ENCODE measurements around the gene ASXL1. TPM values are rescaled to one million over a fixed set of nuclear protein-coding genes. Genes with fewer than 3 reads are reported as not detected.

ASXL1 gene
- total RNA-seq, 1 donor from 2014 or later: 133 TPM

DNA sequence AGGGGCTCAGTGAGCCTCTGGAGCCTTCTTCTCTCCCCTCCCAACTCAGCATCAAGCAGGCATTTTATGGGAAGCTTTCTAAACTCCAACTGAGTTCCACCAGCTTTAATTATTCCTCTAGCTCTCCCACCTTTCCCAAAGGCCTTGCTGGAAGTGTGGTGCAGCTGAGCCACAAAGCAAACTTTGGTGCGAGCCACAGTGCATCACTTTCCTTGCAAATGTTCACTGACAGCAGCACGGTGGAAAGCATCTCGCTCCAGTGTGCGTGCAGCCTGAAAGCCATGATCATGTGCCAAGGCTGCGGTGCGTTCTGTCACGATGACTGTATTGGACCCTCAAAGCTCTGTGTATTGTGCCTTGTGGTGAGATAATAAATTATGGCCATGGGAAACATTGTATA is 78.8 kb downstream of the ASXL1 start:
- intact Hi-C loops (cut with micrococcal nuclease): no loop called here

DNA sequence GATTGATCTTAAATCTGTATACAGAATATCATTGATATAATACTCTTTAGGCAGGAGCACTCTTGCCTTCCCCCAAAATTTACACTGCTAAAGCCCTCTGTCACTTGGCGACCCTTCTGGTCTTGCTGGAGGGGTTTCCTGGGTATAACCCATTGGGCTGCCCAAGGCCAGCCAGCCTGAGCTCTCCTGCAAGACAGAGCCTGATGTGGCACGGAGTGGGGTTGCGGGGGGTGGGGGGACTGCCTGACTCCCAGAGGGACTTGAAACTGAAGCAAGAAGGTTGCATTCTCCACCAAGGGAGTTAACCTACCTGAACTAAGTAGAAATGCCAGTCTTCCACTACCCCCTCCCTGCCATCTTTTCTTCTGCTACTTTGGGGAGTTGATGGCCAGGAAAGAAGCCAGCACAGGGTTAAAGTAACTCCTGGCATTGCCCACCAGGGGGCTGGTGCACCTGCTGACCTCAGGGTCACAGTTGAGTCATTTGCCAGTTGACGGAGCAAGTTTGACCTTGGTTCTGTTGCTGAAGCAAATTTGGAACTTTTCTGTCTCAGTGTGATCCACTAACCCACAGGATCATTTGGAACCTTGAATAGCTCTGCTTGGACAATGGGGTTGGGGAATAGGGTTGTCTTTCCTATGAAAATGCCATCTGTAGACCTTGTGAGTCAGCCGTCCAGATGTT is 79.4 kb downstream of the ASXL1 start:
- intact Hi-C loops (cut with micrococcal nuclease): no loop called here

DNA sequence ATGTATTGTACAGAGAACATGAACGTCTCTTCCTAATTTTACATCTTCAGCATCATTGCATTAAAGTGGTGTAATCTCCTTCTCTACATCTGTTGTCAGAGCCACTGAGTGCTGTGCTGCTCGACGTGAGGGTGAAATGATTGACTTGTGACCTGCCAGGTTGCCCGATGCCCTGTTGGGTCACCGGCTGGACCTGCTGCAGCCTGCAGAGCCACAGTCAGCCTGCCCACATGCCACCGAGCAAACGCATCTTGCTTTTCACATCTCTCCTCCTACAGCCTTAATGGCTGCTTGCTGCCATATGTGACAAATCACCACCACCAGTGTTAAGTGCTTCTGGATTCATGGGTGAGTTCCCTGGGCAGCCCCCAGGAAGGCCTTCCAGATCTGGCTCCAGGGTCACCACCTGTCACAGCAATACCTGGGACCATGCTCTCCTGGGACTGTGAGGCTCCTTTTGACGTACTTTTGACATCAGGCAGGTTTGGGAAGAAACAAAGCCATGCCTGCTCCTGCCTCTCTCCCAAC is 80.3 kb downstream of the ASXL1 start:
- intact Hi-C loops (cut with micrococcal nuclease): no loop called here

DNA sequence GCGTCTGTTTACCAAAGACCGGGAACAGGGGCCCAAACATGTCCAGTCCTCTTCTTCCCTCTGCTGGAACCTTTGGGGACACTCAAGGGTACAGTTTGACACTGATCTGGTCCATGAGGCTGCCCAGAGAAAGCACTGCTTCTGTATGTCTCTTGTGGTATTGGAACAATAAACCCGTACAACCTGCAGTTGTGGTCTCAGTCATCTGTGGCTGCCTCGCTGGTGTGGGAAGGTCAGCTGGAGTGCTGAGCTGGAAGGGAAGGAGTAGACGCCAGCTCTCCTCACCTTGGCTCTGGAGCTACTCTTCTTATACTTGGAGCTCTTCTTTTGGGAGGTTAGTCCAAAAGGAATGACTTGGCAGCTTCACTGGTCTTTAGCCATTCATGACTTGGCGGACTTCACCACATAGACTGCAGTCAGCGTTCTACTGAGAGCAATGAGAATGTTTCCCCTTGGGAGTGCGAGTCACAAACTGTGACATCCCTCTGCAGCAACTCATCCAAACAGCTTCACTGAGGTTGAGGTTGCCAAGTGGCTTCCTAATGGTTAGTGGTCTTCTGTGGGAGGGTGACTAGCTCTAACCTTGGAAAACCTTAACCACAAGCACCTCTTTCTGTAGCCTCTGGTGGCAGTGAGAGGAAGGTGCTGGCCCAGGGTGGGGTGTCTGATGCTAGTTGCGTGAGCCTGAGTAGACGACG is 81.2 kb downstream of the ASXL1 start:
- intact Hi-C loops (cut with micrococcal nuclease): no loop called here

DNA sequence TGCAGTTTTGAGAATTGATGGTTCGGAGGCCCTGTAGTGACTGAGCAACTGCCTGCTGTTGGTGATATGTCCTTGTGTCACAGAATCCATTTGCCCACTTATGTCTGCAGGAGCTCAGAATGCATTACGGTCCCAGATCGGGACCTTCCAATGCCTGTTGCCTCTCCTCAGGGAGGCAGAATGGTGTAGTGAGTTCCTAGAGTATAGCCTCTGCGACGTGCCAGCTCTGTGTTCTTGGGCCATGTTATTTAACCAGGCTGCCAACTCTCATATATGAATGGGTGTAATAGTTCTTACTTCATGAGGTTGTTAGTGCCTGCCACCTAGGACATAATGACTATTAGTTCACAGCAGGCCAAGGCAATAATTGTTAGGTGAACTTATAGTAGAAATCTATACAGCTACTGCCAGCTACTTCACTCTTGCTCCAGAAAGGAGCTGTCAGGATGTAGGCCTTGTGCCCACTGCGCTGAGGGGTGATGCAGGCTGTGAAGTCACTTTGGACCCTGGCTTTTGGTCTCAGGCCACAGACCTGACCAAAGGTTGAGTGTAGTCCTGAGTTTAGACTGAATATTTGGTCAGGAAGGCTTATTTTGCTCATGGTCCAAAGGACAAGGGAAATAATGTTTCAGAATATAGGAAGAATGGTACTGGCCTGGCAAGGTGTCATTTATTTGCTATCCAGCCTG is 82.1 kb downstream of the ASXL1 start:
- intact Hi-C loops (cut with micrococcal nuclease): no loop called here

DNA sequence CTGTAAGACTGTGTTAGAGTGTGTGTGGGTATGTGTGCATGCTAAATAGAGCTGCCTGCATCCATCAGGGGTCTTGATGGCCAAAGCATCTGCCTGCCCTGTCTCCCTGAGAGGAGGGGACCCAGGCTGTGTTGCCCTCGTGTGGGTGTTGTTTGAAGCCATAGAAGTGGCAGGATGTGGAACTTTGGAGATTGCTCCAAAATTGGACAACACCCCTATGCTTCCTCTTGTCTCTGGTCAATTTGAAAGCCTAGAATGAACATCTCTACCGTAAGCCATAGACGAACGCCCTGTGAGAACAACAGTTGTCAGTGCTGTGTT is 82.6 kb downstream of the ASXL1 start:
- intact Hi-C loops (cut with micrococcal nuclease): no loop called here

DNA sequence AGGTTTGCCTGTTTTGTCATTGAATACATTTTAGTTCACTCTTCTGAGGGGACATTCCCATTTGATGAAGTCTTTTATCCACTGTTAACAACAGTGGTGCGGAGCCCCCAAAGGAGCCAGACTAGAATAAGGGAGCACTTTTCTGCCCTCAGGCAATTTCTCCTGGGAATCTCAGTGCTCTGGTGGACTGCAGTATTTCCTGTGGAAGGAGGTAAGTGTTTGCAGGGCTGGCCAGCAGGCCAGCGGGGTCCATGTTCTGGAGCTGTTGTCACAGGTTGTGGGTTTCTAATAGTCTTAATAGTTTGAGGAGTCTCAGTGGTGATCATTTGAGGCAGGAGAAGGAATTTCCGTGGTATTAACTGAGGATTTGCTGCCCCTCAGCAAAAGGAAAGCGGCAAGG is 83.5 kb downstream of the ASXL1 start:
- intact Hi-C loops (cut with micrococcal nuclease): no loop called here

DNA sequence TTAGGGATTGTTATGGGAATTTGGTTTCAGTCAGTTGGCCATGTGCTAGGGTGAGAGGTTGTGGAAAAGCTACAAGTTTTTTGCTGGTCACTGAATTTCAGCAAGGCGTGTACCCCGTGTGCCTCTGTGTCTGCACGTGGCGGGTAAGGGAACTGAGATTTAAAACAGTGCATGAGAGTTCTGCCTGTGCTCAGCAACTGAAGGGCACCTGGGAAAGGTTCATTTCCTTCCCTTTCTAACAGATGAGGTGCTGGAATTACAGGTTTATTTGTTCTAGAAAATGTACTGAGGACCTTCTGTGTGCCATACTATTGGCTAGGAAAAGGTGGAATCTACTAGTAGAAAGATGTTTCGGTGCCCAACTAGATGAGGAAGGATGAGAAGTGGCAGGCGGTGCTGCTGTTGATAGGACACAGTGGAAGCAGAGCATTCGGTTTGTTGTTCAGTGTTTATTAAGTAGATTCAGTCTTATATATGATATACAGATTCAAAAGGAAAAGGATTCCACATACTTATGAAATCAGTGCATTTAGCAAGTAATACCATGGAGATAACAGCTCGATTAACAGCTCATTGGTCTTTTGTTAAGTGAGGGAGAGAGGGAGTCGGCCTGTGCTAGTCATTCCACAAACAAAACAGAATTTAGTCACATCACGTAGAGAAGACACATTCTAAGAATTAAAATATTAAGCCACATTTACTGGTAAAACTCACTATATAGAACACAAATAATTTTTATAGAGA is 84.7 kb downstream of the ASXL1 start:
- intact Hi-C loops (cut with micrococcal nuclease): no loop called here

DNA sequence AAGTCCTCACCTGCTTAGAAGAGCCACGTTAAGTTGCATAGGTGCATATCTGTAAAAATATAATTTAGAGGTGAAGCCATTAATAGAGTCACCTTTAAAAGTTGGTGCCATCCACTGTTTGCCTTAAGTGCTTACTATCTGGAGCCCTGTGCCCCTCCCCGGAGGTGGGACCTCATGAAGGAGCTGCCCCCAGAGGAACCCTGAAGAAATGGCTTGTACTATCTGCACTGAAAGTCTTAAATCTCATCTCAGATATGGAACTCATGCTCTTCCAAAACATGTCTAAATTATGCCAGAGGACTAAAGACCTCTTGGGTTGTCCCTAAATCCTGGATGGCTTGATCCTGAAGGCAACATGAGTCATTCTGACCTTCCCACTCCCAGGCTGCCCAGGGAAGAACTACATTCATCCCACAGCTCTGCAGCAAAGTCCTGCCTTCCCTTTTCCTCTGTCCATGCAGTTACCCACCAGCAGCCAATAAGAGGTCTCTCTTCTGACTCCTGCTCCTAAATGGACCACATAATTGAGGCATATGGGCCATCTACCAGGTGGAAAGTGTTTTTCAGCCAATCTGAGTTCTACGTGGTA is 85.3 kb downstream of the ASXL1 start:
- intact Hi-C loops (cut with micrococcal nuclease): no loop called here

DNA sequence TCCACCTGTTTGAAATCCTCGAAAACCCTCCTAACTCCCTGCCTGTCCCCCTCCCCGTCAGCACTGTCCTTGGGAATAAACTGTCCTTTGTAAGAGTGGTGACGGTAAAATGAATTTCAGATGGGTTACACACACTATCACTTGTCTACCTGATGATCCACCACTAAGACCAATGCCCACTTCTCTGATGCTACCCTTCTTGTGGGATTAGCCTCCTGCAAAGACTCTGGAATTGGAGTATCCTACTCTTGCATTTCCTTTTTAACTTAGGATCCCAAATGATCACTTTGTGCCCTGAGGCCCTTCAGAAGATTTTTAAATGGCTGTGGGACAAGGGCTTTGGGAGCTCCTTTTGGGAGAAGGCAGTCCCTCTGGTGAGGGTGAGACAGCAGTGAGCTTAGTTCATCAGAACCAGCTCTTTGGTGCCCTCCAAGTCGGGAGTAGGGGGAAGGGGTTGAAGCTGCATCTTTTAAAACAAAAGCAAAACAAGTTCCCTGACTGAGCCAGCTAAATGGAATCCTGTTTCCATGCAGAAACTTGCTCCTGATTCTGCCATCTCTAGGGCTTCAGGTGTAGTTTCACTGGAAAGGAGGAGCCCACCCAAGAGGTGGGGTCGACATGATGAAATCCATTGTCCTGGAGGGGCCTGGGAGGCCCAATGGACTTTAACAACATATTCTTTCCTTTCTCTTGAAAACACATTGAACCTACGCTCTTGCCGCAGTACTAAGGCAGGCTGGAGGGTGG is 86.5 kb downstream of the ASXL1 start:
- intact Hi-C loops (cut with micrococcal nuclease): no loop called here

DNA sequence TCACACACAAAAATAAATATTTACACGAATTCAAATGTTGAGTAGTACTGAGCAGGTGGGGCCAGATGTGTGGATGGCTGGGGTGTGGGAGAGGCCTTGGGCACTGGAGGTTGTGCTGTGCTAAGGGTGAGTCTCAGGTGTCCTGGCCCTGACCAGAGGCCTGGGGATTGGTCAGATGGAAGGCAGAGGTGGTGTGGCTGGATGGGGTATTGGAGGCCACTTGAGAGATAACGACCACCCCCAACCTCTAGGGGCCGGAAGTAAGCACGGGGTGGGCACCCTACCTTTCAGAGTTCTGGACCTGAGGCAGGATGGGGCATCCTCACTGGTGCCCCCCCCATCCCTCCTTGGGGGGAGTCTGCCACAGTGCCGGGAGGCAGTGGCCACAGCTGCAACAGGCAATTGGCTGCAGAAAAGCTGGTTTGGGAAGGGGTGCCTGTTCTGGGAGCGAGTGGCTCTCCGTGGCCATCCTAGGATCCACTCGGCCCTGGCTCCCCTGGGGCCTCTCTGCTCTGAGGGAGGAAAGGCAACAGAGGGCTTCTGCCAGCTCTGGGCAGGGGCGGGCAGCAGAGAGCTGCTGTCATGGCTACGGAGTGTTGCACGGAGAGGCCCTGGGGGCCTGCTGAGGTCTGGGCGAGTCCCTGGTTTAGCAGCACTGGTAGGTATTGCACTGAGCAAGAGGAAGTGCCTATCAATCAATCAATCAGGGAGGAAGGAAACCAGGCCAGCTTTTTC is 87.6 kb downstream of the ASXL1 start:
- intact Hi-C loops (cut with micrococcal nuclease): no loop called here

DNA sequence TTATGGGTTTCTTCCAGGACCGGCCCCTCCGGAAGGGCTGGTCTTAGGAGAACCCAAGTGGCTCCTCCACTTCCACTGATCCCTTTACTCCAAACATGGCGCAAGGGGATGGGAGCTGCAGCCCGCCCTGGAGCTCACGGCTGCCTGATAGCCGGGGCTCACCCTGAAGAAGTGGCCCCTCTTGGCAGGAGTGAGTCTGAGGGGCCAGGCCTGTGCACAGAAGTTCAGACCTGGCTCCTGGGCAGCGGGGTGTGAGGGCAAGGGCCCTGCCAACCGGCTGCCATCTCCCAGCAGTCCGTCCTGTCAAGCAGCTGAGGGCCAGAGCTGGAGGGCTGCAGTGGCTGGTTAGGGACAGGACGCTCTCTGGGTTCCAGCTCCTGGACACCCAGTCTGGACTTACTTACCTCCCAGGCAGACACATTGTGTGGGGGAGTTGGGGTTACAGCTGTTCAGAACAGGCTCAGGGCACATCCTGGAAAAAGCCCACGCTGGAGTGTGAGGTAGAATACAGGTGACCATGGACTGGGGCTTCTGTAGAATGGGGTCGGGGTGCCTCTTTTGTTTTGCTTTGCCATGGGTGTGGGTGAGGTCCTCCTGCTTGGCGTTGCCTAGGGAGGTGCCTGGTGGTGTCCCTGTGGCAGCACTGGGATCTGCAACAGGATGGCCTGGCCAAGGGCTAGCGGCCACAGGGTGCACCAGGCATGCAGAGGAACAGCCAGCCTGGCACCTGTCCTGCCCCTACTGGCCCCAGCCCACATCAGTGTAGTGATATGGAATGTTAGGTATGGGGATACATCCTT is 88.4 kb downstream of the ASXL1 start:
- intact Hi-C loops (cut with micrococcal nuclease): no loop called here

DNA sequence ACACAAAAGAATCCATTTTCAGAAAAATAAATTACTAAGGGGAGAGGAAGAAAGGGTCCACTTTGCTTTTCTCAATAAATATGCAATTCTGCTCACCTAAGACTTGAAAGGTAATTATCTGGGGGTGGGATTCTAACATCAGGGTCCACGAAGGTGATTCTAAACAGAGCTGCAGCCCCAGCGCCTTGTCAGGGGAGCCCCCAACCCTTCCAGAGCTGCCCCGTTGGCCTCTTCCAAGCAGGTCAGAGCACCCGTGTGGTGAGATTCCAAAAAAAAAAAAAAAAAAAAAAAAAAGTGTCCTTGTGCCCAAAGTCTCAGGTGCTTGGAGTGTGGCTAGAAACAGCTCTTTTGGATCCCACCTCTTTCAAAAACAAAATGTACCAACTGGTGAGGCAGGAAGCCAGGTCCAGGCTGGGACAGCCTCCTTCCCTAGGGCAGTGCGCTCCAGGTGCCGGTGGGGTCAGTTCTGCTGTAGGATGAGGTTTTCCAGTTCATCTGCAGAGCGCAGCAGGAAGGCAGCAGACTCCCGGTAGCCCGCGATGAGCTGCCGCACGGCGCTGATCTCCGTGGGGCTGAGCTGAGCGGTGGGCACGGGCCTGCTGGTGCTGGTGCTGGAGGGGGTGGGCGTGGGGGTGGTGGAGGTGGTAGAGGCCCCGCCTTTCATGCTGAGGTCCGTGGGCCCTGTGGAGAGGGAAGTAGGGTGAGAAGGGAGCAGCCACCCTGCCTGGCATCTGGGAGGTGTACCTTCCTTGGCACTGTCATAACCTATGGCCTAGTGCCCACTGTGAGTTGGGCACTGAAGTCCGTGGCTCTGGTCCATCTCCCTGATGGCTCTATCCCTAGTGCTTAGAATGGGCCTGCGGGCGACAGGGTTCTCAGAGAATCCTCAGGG is 89.3 kb downstream of the ASXL1 start:
- intact Hi-C loops (cut with micrococcal nuclease): no loop called here

DNA sequence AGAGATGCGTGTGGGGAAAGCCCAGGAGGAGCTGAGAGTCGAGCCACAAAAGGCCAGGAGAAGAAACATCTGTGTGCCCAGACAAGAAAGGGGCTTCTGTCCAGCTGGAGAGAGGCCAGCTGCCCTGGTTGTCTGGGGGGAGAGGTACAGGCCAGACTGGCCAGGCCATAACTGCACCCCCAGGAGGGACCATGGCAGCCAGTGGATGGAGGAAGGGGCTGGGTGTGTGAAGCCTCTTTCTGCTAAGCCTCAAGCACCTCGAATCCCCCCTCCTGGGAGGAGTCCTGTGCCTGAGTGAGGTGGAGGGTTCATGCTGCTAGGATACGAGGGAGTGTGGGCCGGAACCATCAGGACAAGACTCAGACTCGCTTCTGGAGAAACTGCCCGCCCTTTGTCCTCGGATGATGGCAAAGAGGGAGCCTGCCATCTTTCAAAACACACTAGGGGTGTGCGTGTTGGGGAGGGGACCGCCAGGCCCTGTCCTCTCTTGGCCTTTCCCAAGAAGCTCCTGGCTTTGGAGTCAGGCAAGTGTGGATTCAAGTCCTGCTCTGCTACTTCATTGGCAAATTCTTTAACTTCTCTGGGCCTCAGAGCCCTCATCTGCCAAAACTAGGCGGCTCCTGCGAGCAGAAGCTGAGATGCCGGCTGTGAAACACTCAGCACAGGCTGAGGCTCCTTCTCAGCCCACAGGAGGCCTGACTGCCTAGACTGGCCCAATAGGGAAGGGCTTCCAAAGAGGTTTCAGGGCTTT is 90.3 kb downstream of the ASXL1 start:
- intact Hi-C loops (cut with micrococcal nuclease): no loop called here

DNA sequence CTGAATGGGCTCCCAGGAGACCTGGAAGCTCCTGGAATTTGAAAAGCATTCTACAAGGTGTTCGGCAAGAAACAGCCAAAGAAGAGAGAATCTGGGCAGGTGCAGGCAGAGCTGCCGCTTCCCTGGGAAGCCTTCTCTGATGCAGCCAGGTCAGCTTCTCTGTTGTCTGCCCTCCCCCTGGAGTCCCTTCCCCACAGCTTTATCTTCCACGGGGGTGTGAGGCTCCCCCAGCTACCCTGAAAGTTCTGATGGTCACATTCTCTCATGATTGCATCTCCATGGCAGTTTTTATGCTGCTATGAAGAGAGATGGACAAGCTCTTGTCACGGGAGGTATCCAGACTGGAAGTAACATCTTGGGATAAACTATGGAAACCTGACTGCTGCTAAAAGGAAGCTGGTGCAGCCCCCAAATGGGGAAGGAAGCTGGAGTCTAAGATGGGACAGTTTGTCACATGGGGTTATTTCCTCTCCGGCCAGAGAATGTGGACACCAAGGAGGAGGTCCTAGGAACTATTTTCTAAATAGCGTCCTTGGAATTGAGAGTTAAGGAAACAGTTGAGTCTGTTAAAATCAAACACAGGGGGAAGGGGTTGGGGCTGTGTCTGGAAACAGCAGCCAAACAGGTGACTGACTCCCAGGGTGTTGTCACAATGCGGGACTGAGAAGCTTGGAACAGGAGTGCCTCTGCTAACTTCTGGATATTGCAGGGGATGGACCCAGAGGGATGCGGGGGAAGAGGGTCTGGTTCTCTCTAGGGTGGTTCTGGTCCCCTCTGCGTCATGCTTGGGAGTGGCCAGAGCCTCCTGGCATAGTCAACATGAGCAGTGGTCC is 91.1 kb downstream of the ASXL1 start:
- intact Hi-C loops (cut with micrococcal nuclease): no loop called here

DNA sequence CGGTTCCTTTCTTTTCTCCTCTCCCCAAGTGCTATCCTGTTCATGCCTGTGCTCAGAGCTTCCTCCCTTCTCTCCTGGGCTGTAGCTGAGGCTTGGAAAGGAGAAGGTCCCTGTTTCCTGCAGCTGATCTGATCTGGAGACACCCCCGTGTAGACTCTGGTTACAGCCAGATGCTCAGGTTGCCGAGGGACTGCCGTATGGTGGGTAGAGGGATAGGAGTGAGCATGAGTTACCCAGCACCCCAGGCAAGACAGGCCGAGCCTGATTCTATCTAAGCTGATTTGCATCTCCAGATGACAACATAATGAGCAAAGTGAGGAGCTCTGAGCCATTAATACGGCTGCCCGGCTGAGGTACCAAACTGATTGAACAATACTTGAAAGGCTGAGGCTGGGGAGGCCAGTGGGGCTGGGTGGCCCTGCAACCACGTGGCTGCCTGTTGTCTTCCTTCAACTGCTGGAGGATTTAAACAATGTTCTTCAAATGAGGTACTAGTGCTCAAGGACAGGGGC is 91.8 kb downstream of the ASXL1 start:
- intact Hi-C loops (cut with micrococcal nuclease): no loop called here
